ENCODE measurements around the gene LSM3.

DNA sequence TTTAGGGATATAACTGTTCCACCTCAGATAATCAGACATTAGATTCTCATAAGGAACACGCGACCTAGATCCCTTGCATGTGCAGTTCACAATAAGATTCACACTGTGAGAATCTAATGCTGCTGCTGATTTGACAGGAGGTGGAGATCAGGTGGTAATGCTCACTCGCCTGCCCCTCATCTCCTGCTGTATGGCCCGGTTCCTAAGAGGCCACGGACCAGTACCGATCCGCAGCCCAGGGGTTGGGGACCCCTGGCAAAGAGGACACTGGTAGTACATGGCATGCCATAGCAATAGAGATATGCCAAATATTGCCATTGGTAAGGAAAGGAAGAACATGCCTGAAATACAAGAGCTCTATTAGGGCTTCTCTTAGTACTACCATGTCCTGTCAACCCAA, 59.7 kb downstream of the LSM3 start:
- TF ChIP-seq, protein P1, sequence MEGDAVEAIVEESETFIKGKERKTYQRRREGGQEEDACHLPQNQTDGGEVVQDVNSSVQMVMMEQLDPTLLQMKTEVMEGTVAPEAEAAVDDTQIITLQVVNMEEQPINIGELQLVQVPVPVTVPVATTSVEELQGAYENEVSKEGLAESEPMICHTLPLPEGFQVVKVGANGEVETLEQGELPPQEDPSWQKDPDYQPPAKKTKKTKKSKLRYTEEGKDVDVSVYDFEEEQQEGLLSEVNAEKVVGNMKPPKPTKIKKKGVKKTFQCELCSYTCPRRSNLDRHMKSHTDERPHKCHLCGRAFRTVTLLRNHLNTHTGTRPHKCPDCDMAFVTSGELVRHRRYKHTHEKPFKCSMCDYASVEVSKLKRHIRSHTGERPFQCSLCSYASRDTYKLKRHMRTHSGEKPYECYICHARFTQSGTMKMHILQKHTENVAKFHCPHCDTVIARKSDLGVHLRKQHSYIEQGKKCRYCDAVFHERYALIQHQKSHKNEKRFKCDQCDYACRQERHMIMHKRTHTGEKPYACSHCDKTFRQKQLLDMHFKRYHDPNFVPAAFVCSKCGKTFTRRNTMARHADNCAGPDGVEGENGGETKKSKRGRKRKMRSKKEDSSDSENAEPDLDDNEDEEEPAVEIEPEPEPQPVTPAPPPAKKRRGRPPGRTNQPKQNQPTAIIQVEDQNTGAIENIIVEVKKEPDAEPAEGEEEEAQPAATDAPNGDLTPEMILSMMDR (conservative IDR thresholded peaks at IDR 0.05; ENCODE audit: low read length) = no peak
- no peak for TF ChIP-seq EZH2phosphoT487 (IDR thresholded peaks at IDR 0.05; ENCODE audit: borderline replicate concordance, low read depth, low read length)
